SKM-1 (cell line): ENCODE measurements around the gene BEND5.

ENCODE experiments used
- DNase-seq: peaks from one replicate; lab custom pipeline; 2025; ENCODE audit not compliant: unreplicated experiment; lab: John Stamatoyannopoulos, UW

BEND5 gene

DNA sequence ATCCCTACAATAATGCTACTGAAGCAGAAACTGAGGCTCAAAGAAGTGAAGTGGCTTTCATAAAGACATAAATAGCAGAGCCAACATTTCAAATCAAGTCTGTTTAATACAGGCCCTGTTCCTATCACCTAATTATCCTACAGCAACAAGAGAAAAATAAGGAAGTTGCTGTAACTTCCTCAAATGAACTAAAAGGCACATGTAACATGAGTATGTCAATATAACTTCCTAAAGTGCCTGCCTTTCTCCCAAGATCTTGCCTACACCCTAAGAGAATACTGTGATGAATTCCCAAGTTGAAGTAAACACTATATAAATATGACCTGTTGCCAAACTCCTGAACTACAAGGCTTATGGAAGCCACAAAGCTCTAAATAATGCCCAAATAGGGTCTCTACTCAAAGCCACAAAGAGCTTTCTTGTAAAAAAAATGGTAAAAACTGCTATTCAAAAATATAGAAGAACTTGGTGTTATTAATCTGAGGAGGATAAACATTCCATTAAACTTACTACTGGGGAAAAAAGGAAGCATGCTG, 8.6 kb downstream of the BEND5 start:
- peak; percentile 42 for DNase-seq

GRCh38 chr1:48765335-48765734, 11.4 kb downstream of the BEND5 start:
- no peak for DNase-seq

DNA sequence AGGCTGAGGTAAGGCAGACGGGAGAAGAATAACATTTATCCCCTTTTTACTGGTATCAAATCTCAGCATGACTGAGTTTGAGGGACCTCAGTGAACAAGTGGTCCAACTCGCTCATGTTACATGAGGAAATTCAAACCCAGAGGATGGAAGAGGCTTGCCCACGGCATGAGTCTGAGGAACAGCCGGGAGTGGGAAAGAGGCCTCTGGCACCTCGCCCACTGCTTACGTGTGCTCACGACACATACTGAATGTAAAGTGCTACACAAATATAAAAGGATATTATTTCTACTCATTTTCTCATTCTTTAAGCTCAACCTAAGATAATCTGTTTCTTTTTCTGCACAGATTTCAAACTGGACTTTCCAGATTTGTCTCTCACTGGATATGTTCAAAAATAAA, 14.7 kb downstream of the BEND5 start:
- DNase-seq: no peak

GRCh38 chr1:48761411-48761810, 15.3 kb downstream of the BEND5 start:
- no peak for DNase-seq

DNA sequence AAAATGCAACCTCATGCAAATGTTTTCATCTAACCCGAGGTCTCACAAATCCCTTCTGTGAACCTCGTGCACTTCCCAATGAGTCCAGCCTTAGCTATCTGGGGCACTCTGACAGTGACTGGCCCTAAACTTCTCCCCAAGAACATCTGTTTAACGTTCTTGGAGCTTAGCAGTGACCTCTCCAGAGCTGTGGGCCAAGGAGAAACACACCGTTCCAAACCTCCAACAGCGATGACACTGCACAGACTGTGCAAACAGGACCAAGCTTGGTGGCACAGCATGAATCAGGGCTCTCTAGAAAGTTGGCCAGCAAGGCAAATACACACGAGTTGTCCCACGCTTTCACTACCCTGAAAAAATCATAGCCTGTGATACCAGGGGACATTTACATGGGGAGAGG, 15.8 kb downstream of the BEND5 start:
- DNase-seq: no peak

DNA sequence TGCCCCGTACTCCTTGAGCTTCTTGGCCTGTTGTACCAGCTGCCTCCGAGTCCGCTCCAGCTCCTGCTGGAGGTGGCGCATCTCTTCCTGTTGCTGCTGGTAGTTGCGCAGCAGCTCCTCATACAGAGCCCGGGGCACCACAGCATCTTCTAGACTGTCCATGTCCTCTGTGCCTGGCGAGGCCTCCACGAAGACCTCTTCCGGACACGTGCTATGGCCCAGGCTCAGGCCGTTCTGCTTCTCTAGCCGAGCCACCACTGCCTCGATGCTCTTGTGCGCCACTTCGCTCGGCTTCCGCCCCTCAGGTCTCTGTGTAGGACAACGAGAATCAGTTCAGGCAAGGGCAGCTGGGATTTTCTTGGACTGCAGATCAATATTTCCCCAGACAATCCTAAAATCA, 17.7 kb downstream of the BEND5 start:
- DNase-seq: no peak

DNA sequence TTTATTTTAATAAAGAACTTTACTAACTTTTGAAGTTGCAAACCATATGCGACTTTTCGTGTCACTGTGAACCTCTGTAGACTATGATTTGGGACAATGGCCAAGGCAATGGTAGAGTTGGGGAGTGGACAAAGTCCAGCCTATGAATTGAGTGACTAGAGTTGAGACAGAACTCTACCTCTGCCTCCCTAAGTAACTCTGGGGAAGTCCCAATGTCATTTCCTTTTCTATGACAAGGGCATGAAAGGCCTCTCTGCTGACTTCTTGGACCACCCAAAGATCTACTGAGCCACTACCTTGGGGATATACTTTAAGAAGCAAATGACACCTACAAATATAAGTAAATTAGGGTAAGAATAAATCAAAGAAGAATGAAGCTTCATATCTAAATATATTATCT, 19.3 kb downstream of the BEND5 start:
- no peak for DNase-seq

GRCh38 chr1:48756683-48757316, 19.9 kb downstream of the BEND5 start:
- no peak for DNase-seq

DNA sequence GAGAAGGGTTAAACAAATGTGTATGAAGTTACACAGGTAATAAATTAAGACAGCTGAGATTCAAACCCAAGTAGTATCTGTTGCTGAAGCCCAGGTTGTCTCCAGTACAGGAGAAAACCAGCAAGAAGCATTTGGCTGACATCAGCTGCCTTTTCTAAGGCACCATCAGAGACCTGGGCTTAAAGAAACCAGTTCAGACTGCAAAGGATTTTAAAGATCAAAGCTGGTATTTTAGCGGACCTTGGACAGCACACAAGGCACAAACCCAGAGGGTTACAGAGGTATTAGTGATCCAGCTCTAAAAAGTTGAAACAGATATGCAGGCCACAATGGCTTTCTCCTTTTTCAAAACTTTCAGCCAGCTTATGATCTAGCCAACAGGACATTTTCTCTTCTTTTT, 23.4 kb downstream of the BEND5 start:
- no peak for DNase-seq

- no peak for DNase-seq
Observed at GRCh38 chr1:48750109-48750508, 26.6 kb downstream of the BEND5 start.

- DNase-seq: no peak
Observed at GRCh38 chr1:48749068-48749467, 27.6 kb downstream of the BEND5 start.

DNA sequence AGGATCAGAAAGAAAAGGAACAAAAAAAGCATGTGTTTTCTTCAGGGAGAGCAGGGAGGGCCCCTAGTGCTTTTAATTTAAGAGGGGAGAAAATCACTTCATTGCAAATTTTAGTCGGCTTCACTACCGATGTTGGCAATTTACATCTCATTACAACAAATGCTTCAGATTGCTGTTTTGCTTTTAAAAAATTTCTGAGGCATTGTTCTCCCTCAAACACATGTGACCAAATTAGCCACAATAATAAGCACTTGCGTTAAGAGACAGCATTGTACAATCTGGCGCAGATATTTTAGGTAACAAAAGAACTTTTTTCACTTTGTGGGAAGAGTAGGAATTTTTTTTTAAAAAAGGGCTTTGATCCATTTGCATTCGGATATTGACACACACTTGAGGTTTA, 29.8 kb downstream of the BEND5 start:
- DNase-seq: no peak

GRCh38 chr1:48744032-48744431, 32.7 kb downstream of the BEND5 start:
- DNase-seq: no peak

- no peak for DNase-seq
Observed at GRCh38 chr1:48743480-48743879, 33.2 kb downstream of the BEND5 start.

DNA sequence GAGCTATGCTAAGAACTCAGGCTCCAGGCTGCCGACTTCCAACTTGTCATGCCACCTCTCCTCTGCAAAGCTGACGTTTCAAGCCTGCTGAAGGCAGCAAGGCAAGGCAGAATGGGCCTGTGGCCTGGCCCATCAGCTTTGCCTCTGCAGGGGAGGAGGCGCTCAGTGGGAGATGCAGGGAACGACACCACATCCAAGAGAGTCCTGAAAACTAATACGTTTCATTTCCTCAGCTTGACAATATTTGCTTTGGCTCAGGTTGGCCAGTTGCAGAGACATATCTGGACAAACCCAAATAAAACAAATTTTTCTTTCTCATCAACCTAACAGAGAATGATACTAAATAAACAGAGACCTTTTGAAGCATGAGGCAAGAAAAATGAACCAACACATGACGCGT, 35.3 kb downstream of the BEND5 start:
- DNase-seq: no peak

- DNase-seq: no peak
Observed at GRCh38 chr1:48740621-48741020, 36.1 kb downstream of the BEND5 start.

DNA sequence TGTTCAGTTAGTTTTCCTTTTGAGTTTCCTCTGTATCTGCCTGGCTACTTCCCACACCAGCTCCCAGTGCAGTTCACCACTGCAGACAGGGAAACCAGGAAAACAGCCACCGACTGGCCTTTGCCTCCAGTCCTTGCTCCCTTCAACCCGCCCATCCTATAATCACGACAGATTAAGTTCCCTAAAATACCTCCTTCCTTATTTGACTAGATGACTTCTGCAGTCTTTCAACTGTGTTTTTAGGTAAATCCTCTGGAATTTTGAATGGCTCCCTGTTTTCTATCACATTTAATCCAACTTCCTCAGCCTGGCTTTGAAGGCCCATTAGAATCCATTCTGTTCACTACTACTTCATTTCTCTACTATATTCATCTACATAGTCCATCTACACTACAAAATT, 37.6 kb downstream of the BEND5 start:
- no peak for DNase-seq

DNA sequence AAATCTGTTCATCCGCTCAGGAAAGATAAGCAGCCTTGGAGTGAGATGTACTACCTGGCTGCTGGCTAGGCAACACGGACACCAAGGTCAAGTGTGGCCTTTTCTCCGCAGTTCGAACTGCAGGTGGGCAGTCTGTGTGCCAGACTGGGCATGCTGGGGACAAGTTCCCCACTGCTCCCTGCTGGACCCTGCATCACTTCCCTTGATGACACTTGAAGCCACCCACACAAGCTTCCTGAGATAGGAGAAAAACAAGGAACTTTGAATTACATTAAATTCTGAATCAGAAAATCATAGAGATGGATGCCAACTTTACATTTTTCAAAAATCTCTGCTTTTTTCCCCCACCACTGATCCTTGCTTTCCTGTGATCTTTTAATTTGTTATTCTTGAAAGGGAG, 38.3 kb downstream of the BEND5 start:
- no peak for DNase-seq

DNA sequence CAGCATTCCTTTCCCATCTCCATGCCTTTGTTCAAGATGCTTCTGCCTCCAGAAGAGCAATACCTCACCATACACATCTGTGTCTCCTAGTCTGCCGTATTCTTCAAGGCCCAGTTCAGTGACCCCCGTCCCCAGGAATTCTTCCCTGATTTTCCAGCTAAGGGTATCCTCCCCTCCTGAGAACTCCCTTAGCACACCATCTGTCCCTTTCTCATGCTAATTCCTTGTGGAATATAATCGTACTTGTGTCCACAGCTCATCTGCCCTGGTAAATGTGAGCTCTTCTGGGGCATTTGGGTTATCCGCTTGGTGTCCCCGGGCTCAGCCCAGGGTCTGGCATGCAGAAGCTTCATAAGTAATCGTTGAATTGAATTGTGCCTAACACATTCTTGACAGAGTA, 40.9 kb downstream of the BEND5 start:
- DNase-seq: no peak

DNA sequence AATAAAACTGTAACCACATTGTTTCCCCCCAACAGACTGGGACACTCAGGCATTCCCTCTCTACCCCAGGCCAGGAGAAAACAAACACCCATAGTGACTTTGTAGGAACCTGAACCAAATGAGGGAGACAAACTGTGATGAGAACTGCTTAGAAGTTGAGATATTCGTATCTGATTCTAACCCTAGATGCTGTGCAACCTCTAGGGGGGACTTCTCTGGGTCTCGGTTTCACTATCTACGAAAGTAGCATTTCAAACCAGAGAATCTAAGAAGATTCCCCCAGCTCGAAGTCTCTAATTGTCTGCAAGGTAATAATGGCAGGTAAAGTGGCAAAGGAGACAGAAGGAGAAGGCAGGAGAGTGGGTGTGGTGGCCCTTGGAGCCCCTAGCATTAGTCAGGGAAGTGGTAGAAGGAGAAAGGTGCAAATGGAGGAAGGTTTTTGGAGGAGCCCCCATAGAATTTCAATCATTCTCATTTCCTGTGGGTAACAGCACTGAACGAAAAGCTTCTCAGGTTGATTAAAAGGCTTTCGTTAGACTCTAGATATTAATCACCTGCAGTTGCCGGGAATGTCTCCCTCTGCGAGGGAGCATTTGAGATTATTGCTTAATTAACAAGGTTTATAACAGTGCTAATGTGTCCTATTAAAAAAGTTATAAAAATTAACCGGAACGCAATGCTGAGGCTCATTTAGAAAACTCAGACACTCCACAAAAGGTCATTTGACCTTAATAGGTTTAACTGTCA, 46.4 kb downstream of the BEND5 start:
- no peak for DNase-seq

DNA sequence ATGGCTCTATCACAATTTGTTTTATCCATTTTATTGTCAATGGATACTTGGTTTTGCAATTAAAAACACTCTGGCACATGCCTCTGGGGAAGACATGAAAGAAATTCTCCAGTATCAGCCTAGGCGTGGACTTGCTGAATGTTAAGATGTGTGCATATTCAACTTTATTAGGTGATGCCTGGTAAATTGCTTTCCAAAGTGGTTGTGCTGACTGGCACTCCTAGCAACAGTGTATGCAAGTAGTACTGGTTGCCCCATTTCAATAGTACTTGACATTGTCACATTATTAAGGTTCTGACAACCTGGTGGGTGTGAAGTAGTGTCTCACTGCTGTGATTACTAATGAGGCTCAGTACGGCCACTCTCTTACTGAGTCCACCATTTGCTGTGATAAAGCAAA, 48.1 kb downstream of the BEND5 start:
- DNase-seq: no peak

DNA sequence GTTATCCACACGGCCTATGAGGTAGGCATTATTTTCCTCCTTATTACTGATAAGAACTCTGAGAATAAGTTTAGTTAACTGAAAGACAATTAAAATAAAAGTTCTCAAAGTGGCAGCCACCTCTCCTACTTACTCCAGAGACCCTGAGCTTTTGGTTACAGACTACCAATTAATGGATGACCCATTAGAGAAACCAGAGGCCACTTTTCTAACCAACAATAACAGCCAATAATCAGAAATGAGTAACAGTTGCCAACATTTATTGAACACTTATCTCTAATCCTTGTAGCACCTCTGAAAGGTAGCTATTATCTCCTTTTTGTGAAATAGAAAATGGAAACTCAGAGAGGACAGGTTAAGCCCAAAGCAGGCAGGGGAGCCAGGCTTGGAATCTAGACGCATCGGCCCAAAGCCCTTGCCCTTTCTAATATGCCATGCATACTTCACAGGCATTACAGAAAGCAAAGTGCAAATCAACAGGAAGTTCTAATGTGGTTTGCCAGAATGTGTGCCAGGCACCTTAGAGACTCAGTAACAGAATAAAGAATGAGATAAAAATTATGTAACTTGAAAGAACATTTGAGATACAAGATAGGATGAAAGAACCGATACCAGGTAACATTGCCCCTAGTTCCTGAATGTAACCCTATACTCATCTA, 50.0 kb downstream of the BEND5 start:
- DNase-seq: no peak
